Heart left ventricle (tissue), 13 donors: ENCODE results near the gene GRM7.

Experiments used
- POLR2A ChIP-seq, 2 donors: fragments of 450-650 bp; IDR thresholded peaks; one replicate each; pipeline ENCODE4 v1.6.1; 2017; ENCODE audit warnings: antibody characterized with exemption in 2 of 2, mild to moderate bottlenecking in 2 of 2, moderate library complexity in 2 of 2
- TF ChIP-seq, protein P1 (sequence below), 12 donors: fragments of 200-600 bp; sonication (generic) in 4 of 12; IDR thresholded peaks; one replicate each; pipeline versions ENCODE4 v1.5.0 to v1.8.0; 2018 to 2022; ENCODE audit warnings: antibody characterized with exemption in 12 of 12, mild to moderate bottlenecking in 5 of 12
- donor health status: ischemic (EF 13 %, LVEDD 7.1; RV severe dilation, severe dysfunction).
- donor health status: DM: no; HTN: yes; CAD: no.
- donor health status: DM: no; HTN: no; CAD: no.
- donor health status: ischemic (EF 25% LVEDD 6.9; RV normal size, moderate dysfunction).
- donor health status: ischemic (EF 25% LVEDD 5.7; RV mildly dilated, moderate dysfunction).
- donor health status: ischemic (EF 35%, LVEDD 5.7; RV mildly dilated, moderate dysfunction).
- donor health status: nonischemic (EF 11% LVEDD 7.7; RV severe dilation, severe dysfunction).
- donor health status: DM: yes; HTN: yes; CAD: no.
- donor health status: PGD.
- donor health status: ischemic (EF 29% LVEDD 5.4; RV normal size, mild dysfunction).
- donor health status: nonischemic (EF 23%, LVEDD 6.1; RV moderate dilation, normal function).

DNA sequence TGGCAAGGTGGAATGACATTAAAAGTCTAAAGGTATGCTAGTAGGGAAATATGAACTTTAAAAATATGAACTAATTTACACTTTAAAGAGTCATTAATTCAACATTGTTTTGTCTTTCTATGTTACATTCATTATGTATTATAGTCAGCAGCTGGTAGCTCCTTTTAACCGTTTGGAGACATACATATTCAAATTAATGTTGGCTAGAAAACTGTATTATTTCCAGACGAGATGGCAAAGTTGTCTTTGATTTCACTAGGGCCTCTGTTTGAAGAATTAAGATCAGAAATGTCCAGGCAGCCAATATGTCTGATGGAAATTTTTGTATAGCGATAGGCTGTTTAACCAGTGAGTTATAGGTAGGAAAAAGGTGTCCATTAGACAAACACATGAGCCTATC is 817.6 kb downstream of the GRM7 start:
- no peak for TF ChIP-seq POLR2A (IDR thresholded peaks at IDR 0.05)
- TF ChIP-seq, protein P1, sequence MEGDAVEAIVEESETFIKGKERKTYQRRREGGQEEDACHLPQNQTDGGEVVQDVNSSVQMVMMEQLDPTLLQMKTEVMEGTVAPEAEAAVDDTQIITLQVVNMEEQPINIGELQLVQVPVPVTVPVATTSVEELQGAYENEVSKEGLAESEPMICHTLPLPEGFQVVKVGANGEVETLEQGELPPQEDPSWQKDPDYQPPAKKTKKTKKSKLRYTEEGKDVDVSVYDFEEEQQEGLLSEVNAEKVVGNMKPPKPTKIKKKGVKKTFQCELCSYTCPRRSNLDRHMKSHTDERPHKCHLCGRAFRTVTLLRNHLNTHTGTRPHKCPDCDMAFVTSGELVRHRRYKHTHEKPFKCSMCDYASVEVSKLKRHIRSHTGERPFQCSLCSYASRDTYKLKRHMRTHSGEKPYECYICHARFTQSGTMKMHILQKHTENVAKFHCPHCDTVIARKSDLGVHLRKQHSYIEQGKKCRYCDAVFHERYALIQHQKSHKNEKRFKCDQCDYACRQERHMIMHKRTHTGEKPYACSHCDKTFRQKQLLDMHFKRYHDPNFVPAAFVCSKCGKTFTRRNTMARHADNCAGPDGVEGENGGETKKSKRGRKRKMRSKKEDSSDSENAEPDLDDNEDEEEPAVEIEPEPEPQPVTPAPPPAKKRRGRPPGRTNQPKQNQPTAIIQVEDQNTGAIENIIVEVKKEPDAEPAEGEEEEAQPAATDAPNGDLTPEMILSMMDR (IDR thresholded peaks at IDR 0.05): no peak
